Small intestine (tissue), 7 donors: Measurements from ENCODE around the gene KIAA0825. TPM values are rescaled to one million over a fixed set of nuclear protein-coding genes. Genes with fewer than 3 reads are reported as not detected.
"Not testable (repeated sequence)": the region's sequence is repeated elsewhere in the genome, so short reads cannot be mapped to it uniquely, and the experiment has no call there.

Source experiments
- DNase-seq, 2 donors: peaks; one replicate each; pipeline versions ENCODE4 v3.0.0 to v3.0.0-alpha.2; 2013
- FAIRE-seq: peaks from 2 replicates; lab custom pipeline; 2012; peaks lifted over from hg19 to GRCh38; lab: Jason Lieb, UNC
- H3K27ac ChIP-seq, 3 donors: one replicate each; pipeline ENCODE4 v1.5.1; 2013; ENCODE audit warnings: low read length in 2 of 3, mild to moderate bottlenecking in 2 of 3, control low read depth in 1 of 3, inconsistent platforms in 1 of 3, low read depth in 1 of 3, moderate library complexity in 1 of 3
- H3K27me3 ChIP-seq, 3 donors: one replicate each; pipeline ENCODE4 v1.6.1; 2013; ENCODE audit warnings: low read length in 3 of 3, inconsistent platforms in 1 of 3; ENCODE audit not compliant: control insufficient read depth in 3 of 3, insufficient read depth in 3 of 3
- H3K36me3 ChIP-seq, 3 donors: one replicate each; pipeline ENCODE4 v1.6.1; 2013; ENCODE audit warnings: low read length in 3 of 3, inconsistent platforms in 1 of 3, low read depth in 1 of 3, mild to moderate bottlenecking in 1 of 3, moderate library complexity in 1 of 3; ENCODE audit not compliant: control insufficient read depth in 3 of 3, insufficient read depth in 2 of 3
- H3K4me1 ChIP-seq, 3 donors: one replicate each; pipeline ENCODE4 v1.6.1; 2013; ENCODE audit warnings: low read length in 2 of 3, inconsistent platforms in 1 of 3, low read depth in 1 of 3, mild to moderate bottlenecking in 1 of 3, moderate library complexity in 1 of 3; ENCODE audit not compliant: control insufficient read depth in 3 of 3, insufficient read depth in 2 of 3
- H3K4me3 ChIP-seq, 3 donors: one replicate each; pipeline ENCODE4 v1.5.1; 2013; ENCODE audit warnings: low read length in 3 of 3, control low read depth in 1 of 3, inconsistent platforms in 1 of 3, low read depth in 1 of 3, mild to moderate bottlenecking in 1 of 3, moderate library complexity in 1 of 3
- H3K9me3 ChIP-seq, 2 donors: one replicate each; pipeline ENCODE4 v1.6.1; 2013; ENCODE audit warnings: low read depth in 1 of 2, low read length in 1 of 2; ENCODE audit not compliant: control insufficient read depth in 2 of 2, insufficient read depth in 1 of 2
- WGBS, 3 donors: extraction: QIAGEN DNeasy Blood & Tissue Kit; methylation state at CpG; one replicate each; pipeline ENCODE4 v1.1.7; 2013; 5-methylcytosine and 5-hydroxymethylcytosine counted together
- polyA plus RNA-seq, 4 donors: library from polyadenylated mRNA; stranded (reverse) in 3 of 4; unstranded in 1 of 4; fragments of 200-250 nt in 3 of 4; fragments of 120-200 nt in 1 of 4; gene quantifications; one replicate each; pipeline versions ENCODE4 v1.2.1 to v1.2.3, GENCODE V29; 2013
- donor health status: healthy with polysubstance abuse.
- donor health status: control.
- donor health status: control.
- donor health status: Bipolar disorder and iron deficiency.
- donor health status: healthy.

The KIAA0825 gene
- polyA plus RNA-seq, 4 donors, result 0.51 to 2.6 (median 0.61) TPM

DNA sequence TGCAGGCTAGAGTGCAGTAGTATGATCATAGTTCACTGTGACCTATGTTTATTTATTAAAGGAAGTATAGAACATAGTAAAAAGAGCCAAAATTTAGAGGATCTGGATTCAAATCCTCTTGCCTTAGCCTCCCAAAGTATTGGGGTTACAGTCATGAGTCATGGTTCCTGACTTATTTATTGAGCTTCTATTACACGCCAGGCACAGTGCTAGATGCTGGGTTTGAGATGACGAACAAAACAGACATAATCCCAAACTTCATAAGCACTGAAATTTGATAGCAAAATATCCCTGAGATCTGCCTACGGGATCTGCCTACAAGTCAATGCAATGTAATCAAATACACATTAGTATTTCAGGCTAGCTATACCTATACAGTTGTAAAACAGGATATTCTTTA, 2.5 kb downstream of the KIAA0825 start:
- Histone ChIP-seq H3K9me3 (no peaks in the 10 kb centered on the region), H3K4me3 (no peak overlapping the region), H3K27me3 (no peaks in the 10 kb centered on the region), H3K36me3 (no peaks in the 10 kb centered on the region), H3K27ac (no peak overlapping the region), H3K4me1 (no peaks in the 10 kb centered on the region)
- FAIRE-seq, result no peak
- no peak for DNase-seq
- WGBS, 3 donors, result 96 to 98% (median 97%) methylated on average over 3 of the region's 3 CpGs

DNA sequence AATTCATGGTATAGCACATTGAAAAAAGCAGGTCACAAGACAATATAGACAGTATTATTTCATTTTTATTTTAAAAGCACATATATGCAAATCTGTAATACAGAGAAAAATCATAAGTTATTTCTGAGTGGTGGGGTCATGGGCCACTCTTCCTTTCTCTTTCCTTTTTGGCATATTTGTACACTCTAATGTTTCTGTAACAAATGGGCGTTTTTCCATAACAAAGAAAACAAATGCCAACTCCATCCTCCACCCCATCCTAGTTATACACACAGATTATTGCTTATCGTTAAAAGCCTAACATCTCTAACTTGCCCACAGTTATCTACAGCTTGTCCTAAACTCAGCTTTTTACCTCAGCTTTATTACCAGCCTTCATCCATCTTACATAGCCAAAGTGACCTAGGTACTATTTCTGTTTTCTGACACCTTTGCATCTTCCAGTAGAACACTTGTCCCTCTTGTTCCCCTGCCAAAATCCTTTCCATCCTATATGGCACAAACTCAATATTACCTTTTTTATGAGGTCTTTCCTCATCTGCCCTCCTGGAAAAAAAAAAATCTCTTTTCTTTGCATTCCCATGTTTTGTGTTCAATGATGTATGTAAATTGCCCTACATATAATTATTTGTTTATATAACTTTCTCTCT, 4.1 kb downstream of the KIAA0825 start:
- 89 to 96% (median 92%) methylated on average over 2 of the region's 2 CpGs for WGBS, 3 donors
- no peak for FAIRE-seq
- Histone ChIP-seq H3K27ac (no peak overlapping the region), H3K27me3 (no peaks in the 10 kb centered on the region), H3K9me3 (no peaks in the 10 kb centered on the region), H3K36me3 (no peaks in the 10 kb centered on the region), H3K4me1 (no peaks in the 10 kb centered on the region), H3K4me3 (no peak overlapping the region)
- DNase-seq, result no peak

DNA sequence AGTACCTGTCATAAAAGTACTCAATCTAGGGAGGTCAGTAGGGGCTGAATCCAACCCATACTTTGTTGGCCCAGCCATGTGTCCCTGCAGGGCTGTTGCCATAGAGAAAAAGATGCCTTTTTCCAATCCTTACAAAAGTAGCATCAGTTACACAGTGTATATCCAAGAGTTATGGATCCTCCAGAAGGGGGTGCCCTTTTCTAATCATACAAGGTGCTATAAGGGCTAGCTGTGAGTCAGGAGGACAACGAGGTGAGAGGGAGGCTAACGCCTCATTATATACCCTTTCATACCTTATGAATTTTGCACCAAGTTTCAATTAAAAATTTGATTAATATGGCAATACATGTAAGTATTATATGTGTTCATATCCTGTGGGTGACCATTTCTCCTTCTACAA, 4.8 kb downstream of the KIAA0825 start:
- Histone ChIP-seq H3K36me3 (no peaks in the 10 kb centered on the region), H3K9me3 (no peaks in the 10 kb centered on the region), H3K27ac (no peak overlapping the region), H3K27me3 (no peaks in the 10 kb centered on the region), H3K4me1 (no peaks in the 10 kb centered on the region), H3K4me3 (no peak overlapping the region)
- DNase-seq (peak in 1 of 2 donors; percentile 41), FAIRE-seq (no peak)
- 58 to 66% (median 60%) methylated on average over 2 of the region's 2 CpGs for WGBS, 3 donors

DNA sequence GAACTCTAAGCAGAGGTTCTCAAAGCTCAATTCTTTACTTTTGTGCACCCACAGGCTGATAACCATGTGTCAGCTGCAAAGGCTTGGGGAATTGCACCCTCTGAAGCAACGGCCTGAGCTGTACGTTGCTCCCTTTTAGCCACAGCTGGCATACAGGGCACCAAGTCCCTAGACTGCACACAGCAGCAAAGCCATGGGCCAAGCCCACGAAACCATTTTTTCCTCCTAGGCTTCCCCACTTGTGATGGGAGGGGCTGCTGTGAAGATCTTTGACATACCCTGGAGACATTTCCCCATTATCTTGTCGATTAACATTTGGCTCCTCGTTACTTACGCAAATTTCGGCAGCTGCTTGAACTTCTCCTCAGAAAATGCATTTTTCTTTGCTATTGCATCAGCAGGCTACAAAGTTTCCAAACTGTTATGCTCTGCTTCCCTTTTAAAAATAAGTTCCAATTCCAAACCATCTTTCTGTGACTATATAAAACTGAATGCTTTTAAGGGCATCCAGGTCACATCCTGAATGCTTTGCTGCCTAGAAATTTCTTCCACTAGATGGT, 23.0 kb downstream of the KIAA0825 start:
- FAIRE-seq, result no peak

DNA sequence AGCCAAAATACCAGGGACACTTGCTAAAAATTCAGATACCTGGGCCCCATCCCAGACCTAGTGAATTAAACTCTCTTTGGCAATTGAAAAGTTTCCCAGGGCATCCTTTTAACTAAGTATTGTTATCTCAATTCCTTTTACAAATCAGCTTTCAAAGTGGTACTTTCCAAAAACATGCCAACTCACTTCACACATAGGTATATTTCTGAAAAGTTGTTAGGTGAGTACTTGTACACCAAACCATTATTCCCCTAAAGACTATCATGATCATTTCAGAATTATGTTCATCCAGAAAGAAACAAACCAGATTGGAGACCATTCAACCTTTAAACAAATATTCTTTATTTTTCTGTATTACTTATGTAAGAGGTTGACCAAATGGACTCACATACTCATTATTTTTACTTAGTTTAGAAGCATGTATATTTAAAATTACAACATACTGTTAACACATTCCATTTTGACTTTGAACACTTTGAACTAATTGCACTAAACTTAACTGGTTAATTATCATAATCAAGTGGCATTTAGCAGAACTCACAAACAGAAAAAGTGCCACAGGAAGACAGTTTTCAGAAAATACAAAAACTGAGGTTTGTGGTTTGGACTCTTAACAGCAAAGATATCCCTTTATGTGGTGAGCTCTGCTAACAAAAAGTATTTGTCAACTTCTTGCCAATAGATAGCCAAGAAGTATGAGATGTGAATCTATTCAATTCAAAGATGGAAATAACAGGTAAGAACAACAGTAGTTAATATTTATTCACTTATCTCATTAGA, 40.7 kb downstream of the KIAA0825 start:
- DNase-seq, result peak in 1 of 2 donors; percentile 50
- no peak for FAIRE-seq

More for the DNA sequence above, 23.0 kb downstream of the KIAA0825 start:
- no peak for DNase-seq
- H3K27ac ChIP-seq, result no peak overlapping the region
- no peaks in the 10 kb centered on the region for H3K4me1 ChIP-seq
- 90 to 94% (median 93%) methylated on average over 7 of the region's 7 CpGs for WGBS, 3 donors
- no peaks in the 10 kb centered on the region for H3K36me3 ChIP-seq
- H3K27me3 ChIP-seq, result no peaks in the 10 kb centered on the region
- H3K4me3 ChIP-seq, result no peak overlapping the region
- peaks cover 0 to 9% of the 10 kb centered on the region in 2 donors for H3K9me3 ChIP-seq

DNA sequence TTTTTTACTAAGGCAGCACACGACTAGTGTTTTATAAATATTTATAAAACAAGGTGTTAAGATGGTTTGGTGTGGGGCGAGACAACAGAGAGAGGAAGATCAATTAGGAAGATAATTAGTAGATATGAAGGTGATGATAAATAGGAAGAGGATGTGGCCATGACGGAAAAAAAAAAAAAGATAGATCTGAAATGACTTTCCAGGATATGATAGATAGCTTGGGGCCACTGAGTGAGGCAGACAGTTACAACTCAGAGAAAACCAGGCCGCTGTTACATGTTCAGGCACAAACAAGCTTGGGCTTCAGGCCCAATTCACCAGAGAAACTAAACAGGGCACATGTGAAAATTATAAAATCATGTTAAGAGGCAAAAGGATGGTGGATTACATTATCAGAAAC, 43.2 kb downstream of the KIAA0825 start:
- Histone ChIP-seq H3K27ac (no peak overlapping the region), H3K27me3 (no peaks in the 10 kb centered on the region), H3K36me3 (no peaks in the 10 kb centered on the region), H3K4me1 (no peaks in the 10 kb centered on the region), H3K4me3 (no peak overlapping the region), H3K9me3 (no peaks in the 10 kb centered on the region)
- no peak for FAIRE-seq
- peak in 1 of 2 donors; percentile 20 for DNase-seq
- WGBS, 3 donors, result 62 to 72% (median 69%) methylated on average over 4 of the region's 4 CpGs

More for the DNA sequence above, 40.7 kb downstream of the KIAA0825 start:
- Histone ChIP-seq H3K27me3 (no peaks in the 10 kb centered on the region), H3K27ac (no peak overlapping the region), H3K9me3 (no peaks in the 10 kb centered on the region), H3K4me3 (no peak overlapping the region), H3K4me1 (no peaks in the 10 kb centered on the region), H3K36me3 (no peaks in the 10 kb centered on the region)

DNA sequence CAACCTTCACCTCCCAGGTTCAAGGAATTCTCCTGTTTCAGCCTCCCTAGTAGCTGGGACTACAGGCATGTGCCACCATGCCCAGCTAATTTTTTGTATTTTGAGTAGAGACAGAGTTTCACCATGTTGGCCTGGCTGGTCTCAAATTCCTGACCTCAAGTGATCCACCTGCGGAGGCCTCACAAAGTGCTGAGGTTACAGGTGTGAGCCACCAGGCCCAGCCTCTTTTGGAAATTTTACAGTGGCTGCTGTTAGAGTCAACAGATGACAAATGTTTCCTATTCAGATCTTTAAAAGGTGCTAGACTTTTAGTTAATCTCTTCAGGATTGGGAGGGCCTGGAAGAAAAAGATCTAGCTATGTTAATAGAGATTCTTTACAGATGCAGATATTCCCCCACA, 45.1 kb downstream of the KIAA0825 start:
- not testable (repeated sequence) for H3K36me3 ChIP-seq, DNase-seq, FAIRE-seq, H3K27me3 ChIP-seq, H3K9me3 ChIP-seq, H3K27ac ChIP-seq, H3K4me1 ChIP-seq, H3K4me3 ChIP-seq
- 76 to 90% (median 76%) methylated on average over 1 of the region's 1 CpG for WGBS, 3 donors

DNA sequence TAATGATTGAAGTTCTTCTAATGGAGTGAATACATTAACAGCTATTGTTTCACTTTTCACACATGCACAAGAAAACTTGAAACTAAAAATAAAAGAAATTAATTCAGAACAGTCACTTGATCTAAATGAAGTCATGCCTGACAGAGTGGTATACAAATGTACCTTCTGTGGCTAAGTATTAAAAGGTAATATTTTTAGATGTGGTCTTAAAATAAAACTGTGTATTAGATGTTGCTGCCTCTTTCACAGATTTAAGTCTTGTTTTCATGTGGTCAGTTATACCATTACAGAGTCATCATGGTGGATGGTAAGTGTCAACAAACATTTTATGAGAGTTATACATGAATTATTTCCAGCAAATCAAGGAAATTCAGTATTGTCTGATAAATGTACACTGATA, 47.0 kb downstream of the KIAA0825 start:
- no peak for DNase-seq
- FAIRE-seq, result no peak
- Histone ChIP-seq H3K4me1 (no peaks in the 10 kb centered on the region), H3K36me3 (no peaks in the 10 kb centered on the region), H3K9me3 (no peaks in the 10 kb centered on the region), H3K4me3 (no peak overlapping the region), H3K27me3 (no peaks in the 10 kb centered on the region), H3K27ac (no peak overlapping the region)
